ENCODE results near the gene NUDT19.

DNA sequence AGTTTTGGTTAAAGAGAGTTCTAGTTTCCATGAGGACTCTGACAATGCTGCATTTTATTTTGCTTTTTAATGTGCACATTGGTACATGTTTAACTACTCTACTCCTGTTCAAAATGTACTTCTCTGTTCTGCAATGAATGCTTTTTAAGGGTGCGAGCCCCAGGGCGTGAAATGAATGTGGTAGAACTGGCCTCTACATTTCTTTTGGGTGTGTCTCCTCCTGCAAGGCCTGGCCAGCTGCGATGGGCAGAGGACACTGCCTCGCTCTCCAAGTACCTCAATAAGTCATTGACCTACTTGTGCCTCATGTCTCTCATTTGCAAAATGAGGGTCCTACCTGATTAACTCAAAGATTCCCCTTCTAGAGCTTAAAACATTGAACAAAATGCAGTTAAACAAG, 9.3 kb upstream of the NUDT19 start:
- TF ChIP-seq, protein P1, sequence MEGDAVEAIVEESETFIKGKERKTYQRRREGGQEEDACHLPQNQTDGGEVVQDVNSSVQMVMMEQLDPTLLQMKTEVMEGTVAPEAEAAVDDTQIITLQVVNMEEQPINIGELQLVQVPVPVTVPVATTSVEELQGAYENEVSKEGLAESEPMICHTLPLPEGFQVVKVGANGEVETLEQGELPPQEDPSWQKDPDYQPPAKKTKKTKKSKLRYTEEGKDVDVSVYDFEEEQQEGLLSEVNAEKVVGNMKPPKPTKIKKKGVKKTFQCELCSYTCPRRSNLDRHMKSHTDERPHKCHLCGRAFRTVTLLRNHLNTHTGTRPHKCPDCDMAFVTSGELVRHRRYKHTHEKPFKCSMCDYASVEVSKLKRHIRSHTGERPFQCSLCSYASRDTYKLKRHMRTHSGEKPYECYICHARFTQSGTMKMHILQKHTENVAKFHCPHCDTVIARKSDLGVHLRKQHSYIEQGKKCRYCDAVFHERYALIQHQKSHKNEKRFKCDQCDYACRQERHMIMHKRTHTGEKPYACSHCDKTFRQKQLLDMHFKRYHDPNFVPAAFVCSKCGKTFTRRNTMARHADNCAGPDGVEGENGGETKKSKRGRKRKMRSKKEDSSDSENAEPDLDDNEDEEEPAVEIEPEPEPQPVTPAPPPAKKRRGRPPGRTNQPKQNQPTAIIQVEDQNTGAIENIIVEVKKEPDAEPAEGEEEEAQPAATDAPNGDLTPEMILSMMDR (IDR thresholded peaks at IDR 0.05): no peak
- no peak for TF ChIP-seq POLR2AphosphoS5 (IDR thresholded peaks at IDR 0.05; ENCODE audit: insufficient read depth in 1 of 2, low read depth in 1 of 2)

All from vagina (tissue), 2 donors.